Islet precursor cell (in vitro differentiated cells): ENCODE data around the gene SMAD9.

ENCODE experiments used
- DNase-seq: peaks from one replicate; pipeline ENCODE4 v3.0.0-alpha.2; 2018

SMAD9 gene

GRCh38 chr13:36862002-36862685 lies 57.9 kb downstream of the SMAD9 start:
- DNase-seq: no peak

- no peak for DNase-seq
Observed at GRCh38 chr13:36859259-36859658, 60.8 kb downstream of the SMAD9 start.

GRCh38 chr13:36858290-36858689 lies 61.7 kb downstream of the SMAD9 start:
- DNase-seq: peak; percentile 60

- no peak for DNase-seq
Observed at GRCh38 chr13:36857253-36857652, 62.8 kb downstream of the SMAD9 start.

- DNase-seq: no peak
Observed at GRCh38 chr13:36850790-36851438, 69.1 kb downstream of the SMAD9 start.

GRCh38 chr13:36848199-36848982 lies 71.6 kb downstream of the SMAD9 start:
- DNase-seq: no peak

- DNase-seq: no peak
Observed at GRCh38 chr13:36847606-36848005, 72.4 kb downstream of the SMAD9 start.

- no peak for DNase-seq
Observed at GRCh38 chr13:36841391-36841790, 78.6 kb downstream of the SMAD9 start.

GRCh38 chr13:36840718-36841250 lies 79.3 kb downstream of the SMAD9 start:
- DNase-seq: no peak

GRCh38 chr13:36839981-36840380 lies 80.1 kb downstream of the SMAD9 start:
- DNase-seq: no peak

- no peak for DNase-seq
Observed at GRCh38 chr13:36839281-36839680, 80.8 kb downstream of the SMAD9 start.

GRCh38 chr13:36837354-36838092 lies 82.5 kb downstream of the SMAD9 start:
- no peak for DNase-seq

- no peak for DNase-seq
Observed at GRCh38 chr13:36834299-36834698, 85.7 kb downstream of the SMAD9 start.

GRCh38 chr13:36831291-36831690 lies 88.7 kb downstream of the SMAD9 start:
- no peak for DNase-seq

- no peak for DNase-seq
Observed at GRCh38 chr13:36829753-36830152, 90.3 kb downstream of the SMAD9 start.

- no peak for DNase-seq
Observed at GRCh38 chr13:36822785-36823184, 97.3 kb downstream of the SMAD9 start.

- DNase-seq: no peak
Observed at GRCh38 chr13:36820222-36820621, 99.8 kb downstream of the SMAD9 start.

GRCh38 chr13:36819739-36820090 lies 100.3 kb downstream of the SMAD9 start:
- no peak for DNase-seq

GRCh38 chr13:36818804-36819738 lies 101.0 kb downstream of the SMAD9 start, which contains the start of gene RFXAP:
TSS of gene RFXAP (plus strand) at chr13:36819222. CDS start at chr13:36819358, 136 bp downstream.
- DNase-seq: peak; percentile 92

- DNase-seq: no peak
Observed at GRCh38 chr13:36817996-36818803, 101.8 kb downstream of the SMAD9 start.

- no peak for DNase-seq
Observed at GRCh38 chr13:36815062-36815461, 105.0 kb downstream of the SMAD9 start.
